VCaP (cell line): ENCODE results near the gene TOP1.

Experiments used
- H3K27ac ChIP-seq: fragments of 450-650 bp; 2 replicates; pipeline ENCODE4 v1.5.1; 2017
- CTCF ChIP-seq: fragments of 450-650 bp; conservative IDR thresholded peaks from 2 replicates; pipeline ENCODE4 v1.5.1; 2017; ENCODE audit warnings: mild to moderate bottlenecking, moderate library complexity

The TOP1 gene

GRCh38 chr20:41065716-41066115 is 37.1 kb downstream of the TOP1 start:
- H3K27ac ChIP-seq: peak overlapping the region; percentile 64
- TF ChIP-seq CTCF: no peak

DNA sequence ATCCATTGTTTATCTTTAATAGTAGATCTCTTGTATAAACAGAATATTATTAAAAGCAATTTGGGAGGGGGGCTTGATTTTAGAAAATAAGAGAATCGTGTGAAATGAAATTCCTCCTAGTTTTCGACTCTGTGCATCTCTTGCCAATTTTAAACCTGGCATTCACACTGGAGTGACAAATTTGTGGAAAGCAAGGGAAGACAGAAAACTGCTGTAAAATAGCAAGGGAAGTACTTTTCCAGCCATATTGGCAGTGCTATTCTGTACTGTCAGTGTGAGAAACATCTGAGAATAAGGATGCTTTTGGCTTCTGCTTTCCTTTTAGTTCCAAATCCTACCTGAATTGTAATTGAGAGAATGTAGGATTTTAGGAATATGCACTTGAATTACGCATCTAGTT is 40.2 kb downstream of the TOP1 start:
- peak overlapping the region; percentile 64; the same call in 1 of the 2 replicates for H3K27ac ChIP-seq
- TF ChIP-seq CTCF: no peak

DNA sequence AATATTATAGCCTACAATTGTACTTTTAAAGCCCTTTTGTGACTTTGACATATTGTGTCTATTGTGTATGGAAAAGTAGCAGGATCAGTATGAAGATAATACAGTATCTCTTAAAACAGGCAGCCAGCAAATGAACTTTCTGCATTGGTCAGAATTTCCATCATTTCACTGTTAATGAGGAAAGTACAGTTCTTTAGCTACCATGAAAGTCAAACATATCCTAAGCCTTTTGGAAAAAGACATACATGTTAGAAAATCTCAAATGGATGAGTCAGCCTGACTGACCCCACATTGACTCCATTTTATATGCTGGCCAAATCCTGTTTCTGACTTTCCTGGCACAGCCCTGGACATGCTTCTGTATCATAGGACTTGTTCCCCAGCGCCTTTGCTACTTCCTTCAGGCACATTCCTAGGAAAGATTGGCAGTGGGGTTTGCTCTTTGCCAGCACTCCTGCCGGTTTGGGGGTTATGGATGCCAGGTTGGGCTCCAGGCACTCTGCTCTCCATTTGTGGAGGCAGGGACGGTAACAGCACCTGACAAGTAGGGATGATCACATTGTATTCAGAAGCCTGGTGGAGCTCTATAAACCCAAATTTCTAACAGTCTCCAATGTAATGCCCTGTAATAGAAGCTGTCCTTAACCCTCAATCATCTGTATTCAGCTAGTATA is 43.7 kb downstream of the TOP1 start:
- H3K27ac ChIP-seq: no peak overlapping the region

GRCh38 chr20:41072915-41073314 is 44.3 kb downstream of the TOP1 start:
- H3K27ac ChIP-seq: no peak overlapping the region
- no peak for TF ChIP-seq CTCF

More for the DNA sequence above, 43.7 kb downstream of the TOP1 start:
- no peak for TF ChIP-seq CTCF

DNA sequence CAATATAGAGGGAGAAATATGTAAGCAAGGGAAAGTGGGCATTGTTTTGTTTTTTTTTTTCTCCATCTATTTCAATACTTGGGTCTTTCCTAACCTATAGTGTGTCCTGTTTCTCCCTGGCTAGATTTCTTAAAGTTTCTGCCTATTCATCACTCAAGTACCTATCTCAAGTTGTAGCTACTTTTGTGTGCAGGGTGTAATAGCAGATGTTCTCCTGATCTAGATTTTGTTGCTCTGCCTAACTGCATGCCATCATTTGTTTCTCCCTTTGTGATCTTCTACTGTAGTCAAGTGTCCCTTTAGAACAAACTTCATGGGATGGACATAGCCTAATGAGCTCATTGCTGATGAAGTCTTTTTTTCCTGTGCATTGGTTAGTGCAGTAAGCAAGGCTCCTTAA is 45.8 kb downstream of the TOP1 start:
- H3K27ac ChIP-seq: no peak overlapping the region
- no peak for TF ChIP-seq CTCF

DNA sequence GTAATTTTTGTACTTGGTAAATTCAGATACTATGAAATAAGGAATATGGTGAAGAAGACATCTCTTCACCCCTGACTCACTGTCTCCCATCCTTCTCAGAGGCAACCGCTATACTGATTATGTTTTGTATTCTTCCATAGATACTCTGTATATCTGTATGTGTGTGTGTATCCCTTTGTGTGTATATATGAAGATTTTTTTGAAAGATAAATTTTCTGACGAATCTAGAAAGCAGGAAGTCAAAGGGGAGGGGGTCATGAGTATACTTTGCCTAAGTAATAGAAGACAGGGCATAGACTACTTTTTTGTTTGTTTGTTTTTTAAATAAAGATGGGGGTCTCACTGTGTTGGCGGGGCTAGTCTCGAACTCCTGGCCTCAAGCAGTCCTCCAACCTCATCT is 48.2 kb downstream of the TOP1 start:
- no peak overlapping the region for H3K27ac ChIP-seq
- TF ChIP-seq CTCF: no peak

GRCh38 chr20:41078329-41078728 is 49.7 kb downstream of the TOP1 start:
- peak; percentile 84 for TF ChIP-seq CTCF
- H3K27ac ChIP-seq: peak overlapping the region; percentile 47
